K562 (cell line): Measurements from ENCODE around the gene CUL9. TPM values are rescaled to one million over a fixed set of nuclear protein-coding genes. Genes with fewer than 3 reads are reported as not detected.

Experiments used
- CTBP1 ChIP-seq: fragments of 450-650 bp; IDR thresholded peaks from 2 replicates; pipeline ENCODE4 v1.6.1; 2016; ENCODE audit warnings: borderline replicate concordance
- ELF4 ChIP-seq: fragments of 450-650 bp; formaldehyde crosslinking; IDR thresholded peaks from 2 replicates; pipeline ENCODE4 v1.4.0; 2022; ENCODE audit warnings: missing genetic modification characterization
- FOSL1 ChIP-seq: fragments of 200-800 bp; sonication (Bioruptor generic); conservative IDR thresholded peaks from 2 replicates; pipeline ENCODE4 v1.6.1; 2016; ENCODE audit warnings: missing genetic modification characterization, missing compliant biosample characterization
- GABPB1 ChIP-seq: sonication (generic); formaldehyde crosslinking; IDR thresholded peaks from 2 replicates; pipeline ENCODE4 v1.8.0; 2022; ENCODE audit warnings: mild to moderate bottlenecking, missing genetic modification reagents
- GABPB2 ChIP-seq: fragments of 250-450 bp; sonication (Bioruptor Pico); conservative IDR thresholded peaks from 2 replicates; pipeline ENCODE4 v1.5.1; 2021; ENCODE audit warnings: mild to moderate bottlenecking
- GATA2 ChIP-seq: sonication (generic); formaldehyde crosslinking; IDR thresholded peaks from 2 replicates; pipeline ENCODE4 v1.4.0; 2020; ENCODE audit warnings: mild to moderate bottlenecking, missing genetic modification reagents
- GTF2F1 ChIP-seq: IDR thresholded peaks from 2 replicates; pipeline ENCODE4 v1.6.1; 2011; ENCODE audit warnings: low read depth, low read length, improper control_type of control experiment
- MCM7 ChIP-seq, 2 experiments: fragments of 450-650 bp; IDR thresholded peaks; 2 replicates each; pipeline ENCODE4 v1.6.1; 2016 to 2018
- NCOA2 ChIP-seq, 2 experiments: fragments of 450-650 bp; IDR thresholded peaks; 2 replicates each; pipeline ENCODE4 v1.6.1; 2018; ENCODE audit warnings: mild to moderate bottlenecking in 2 of 2, moderate library complexity in 1 of 2; ENCODE audit not compliant: partially characterized antibody in 2 of 2
- NCOR1 ChIP-seq: fragments of 450-650 bp; IDR thresholded peaks from 2 replicates; pipeline ENCODE4 v1.6.1; 2016; ENCODE audit warnings: mild to moderate bottlenecking, moderate library complexity
- PHB ChIP-seq: fragments of 250-450 bp; sonication (Bioruptor Pico); IDR thresholded peaks from 2 replicates; pipeline ENCODE4 v1.5.0; 2021
- RBM15 ChIP-seq: fragments of 200-400 bp; formaldehyde crosslinking; IDR thresholded peaks from 2 replicates; pipeline ENCODE4 v1.6.1; 2018; ENCODE audit warnings: mild to moderate bottlenecking, low read length, moderate library complexity; ENCODE audit not compliant: insufficient read depth
- ZNF134 ChIP-seq: fragments of 250-450 bp; sonication (Bioruptor Pico); conservative IDR thresholded peaks from 2 replicates; pipeline ENCODE4 v1.4.0; 2020
- ZNF174 ChIP-seq: fragments of 250-450 bp; sonication (Bioruptor Pico); IDR thresholded peaks from 2 replicates; pipeline ENCODE4 v1.4.0; 2020; ENCODE audit warnings: mild to moderate bottlenecking
- ZNF175 ChIP-seq: fragments of 200-800 bp; sonication (Bioruptor generic); IDR thresholded peaks from 2 replicates; pipeline ENCODE4 v1.6.1; 2016; ENCODE audit warnings: low read depth, mild to moderate bottlenecking, missing genetic modification characterization, missing compliant biosample characterization
- ZNF431 ChIP-seq: sonication (generic); formaldehyde crosslinking; IDR thresholded peaks from 2 replicates; pipeline ENCODE4 v1.8.0; 2022; ENCODE audit warnings: mild to moderate bottlenecking, missing genetic modification reagents
- polyA plus RNA-seq, 8 experiments: library from polyadenylated mRNA; depleted of rRNA in 4 of 8; stranded (reverse) in 5 of 8; unstranded in 3 of 8; fragments of >200 nt; fragmentation: Nextera tagmentation in 2 of 8; fragmentation: Illumina TruSeq in 1 of 8; extraction: Ambion mirVana in 2 of 8; extraction: Trizol in 1 of 8; gene quantifications; 2 replicates each; pipeline versions ENCODE4 v1.2.1 to v1.2.3, GENCODE V29; 2011 to 2014; ENCODE audit warnings: inconsistent platforms in 1 of 8, missing spikeins in 1 of 8
- total RNA-seq, 7 experiments: library from RNA; depleted of rRNA in 6 of 7; stranded (reverse); fragments of >200 nt in 6 of 7; fragmentation: Illumina TruSeq in 2 of 7; extraction: Trizol in 2 of 7; gene quantifications; 2 replicates each; pipeline versions ENCODE4 v1.2.1 to v1.2.3, GENCODE V29; 2011 to 2021; ENCODE audit warnings: low replicate concordance in 1 of 7
- TF ChIP-seq, protein P1 (sequence below), 2 experiments: fragments of 450-650 bp in 1 of 2; IDR thresholded peaks; 2 replicates each; pipeline ENCODE4 v1.6.1; 2011 to 2017; ENCODE audit warnings: low read depth in 2 of 2, antibody characterized with exemption in 1 of 2, borderline replicate concordance in 1 of 2, low read length in 1 of 2, mild to moderate bottlenecking in 1 of 2, mixed read lengths in 1 of 2; ENCODE audit not compliant: control insufficient read depth in 1 of 2
- TF ChIP-seq, protein P2 (sequence below), 3 experiments: fragments of 200-800 bp in 1 of 3; sonication (Bioruptor generic) in 1 of 3; sonication (generic) in 1 of 3; formaldehyde crosslinking in 1 of 3; IDR thresholded peaks; 2 replicates each; pipeline versions ENCODE4 v1.6.1 to v1.8.0; 2016 to 2022; ENCODE audit warnings: mild to moderate bottlenecking in 2 of 3, missing compliant biosample characterization in 2 of 3, missing genetic modification characterization in 2 of 3, missing genetic modification reagents in 1 of 3
- TF ChIP-seq, protein P3 (sequence below): IDR thresholded peaks from 2 replicates; pipeline ENCODE4 v1.6.1; 2011; ENCODE audit warnings: borderline replicate concordance, low read depth, mild to moderate bottlenecking, moderate library complexity, low read length; ENCODE audit not compliant: insufficient read depth, poor library complexity, severe bottlenecking
- TF ChIP-seq, protein P4 (sequence below), 2 experiments: fragments of 450-650 bp in 1 of 2; sonication (generic) in 1 of 2; formaldehyde crosslinking; conservative IDR thresholded peaks; 2 replicates each; pipeline versions ENCODE4 v1.4.0 to v1.8.1; 2020 to 2022; ENCODE audit warnings: mild to moderate bottlenecking in 1 of 2, missing genetic modification reagents in 1 of 2

CUL9 gene
- total and polyA plus RNA-seq, 9 of the 15 experiments (the other 6 are each of a cell fraction or from before 2014, with no cell fraction given): 0.50 to 20.7 (median 6.6) TPM

DNA sequence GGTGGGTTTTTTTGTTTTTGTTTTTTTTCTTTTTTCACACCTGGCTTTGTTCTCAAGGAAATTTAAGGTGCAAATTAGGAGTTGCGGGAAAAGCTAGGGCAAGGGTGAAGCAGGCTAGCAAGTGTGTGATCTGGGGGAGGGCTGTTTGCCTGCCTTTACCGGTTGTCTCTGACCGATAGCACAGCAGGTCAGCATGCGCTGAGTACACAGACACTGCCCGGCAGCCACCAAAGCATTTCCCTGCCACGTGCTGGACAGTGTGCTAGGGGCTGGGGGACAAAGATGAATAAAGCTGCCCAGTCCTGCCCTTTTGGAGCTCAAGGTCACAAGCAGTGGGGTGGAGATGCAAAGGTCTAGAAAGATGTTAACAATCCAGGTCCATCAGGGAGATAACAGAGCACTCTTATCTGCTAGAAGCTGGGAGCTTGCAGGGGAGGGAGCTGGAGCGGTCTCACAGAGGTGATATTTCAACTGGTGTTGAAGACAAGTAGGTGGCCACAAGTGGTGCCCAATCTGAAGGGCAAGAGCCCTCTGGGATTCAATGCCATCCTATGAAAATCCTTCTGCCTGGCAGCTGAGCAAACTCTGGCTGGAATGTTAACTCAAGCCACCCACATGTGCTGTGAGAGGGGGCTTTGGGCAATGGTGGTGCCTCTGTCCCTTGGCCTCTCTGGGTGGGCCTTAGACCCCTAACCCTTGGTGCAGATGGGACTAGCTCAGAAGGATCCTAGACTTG is 85.8 kb downstream of the CUL9 start (continued):
- TF ChIP-seq, protein P1, sequence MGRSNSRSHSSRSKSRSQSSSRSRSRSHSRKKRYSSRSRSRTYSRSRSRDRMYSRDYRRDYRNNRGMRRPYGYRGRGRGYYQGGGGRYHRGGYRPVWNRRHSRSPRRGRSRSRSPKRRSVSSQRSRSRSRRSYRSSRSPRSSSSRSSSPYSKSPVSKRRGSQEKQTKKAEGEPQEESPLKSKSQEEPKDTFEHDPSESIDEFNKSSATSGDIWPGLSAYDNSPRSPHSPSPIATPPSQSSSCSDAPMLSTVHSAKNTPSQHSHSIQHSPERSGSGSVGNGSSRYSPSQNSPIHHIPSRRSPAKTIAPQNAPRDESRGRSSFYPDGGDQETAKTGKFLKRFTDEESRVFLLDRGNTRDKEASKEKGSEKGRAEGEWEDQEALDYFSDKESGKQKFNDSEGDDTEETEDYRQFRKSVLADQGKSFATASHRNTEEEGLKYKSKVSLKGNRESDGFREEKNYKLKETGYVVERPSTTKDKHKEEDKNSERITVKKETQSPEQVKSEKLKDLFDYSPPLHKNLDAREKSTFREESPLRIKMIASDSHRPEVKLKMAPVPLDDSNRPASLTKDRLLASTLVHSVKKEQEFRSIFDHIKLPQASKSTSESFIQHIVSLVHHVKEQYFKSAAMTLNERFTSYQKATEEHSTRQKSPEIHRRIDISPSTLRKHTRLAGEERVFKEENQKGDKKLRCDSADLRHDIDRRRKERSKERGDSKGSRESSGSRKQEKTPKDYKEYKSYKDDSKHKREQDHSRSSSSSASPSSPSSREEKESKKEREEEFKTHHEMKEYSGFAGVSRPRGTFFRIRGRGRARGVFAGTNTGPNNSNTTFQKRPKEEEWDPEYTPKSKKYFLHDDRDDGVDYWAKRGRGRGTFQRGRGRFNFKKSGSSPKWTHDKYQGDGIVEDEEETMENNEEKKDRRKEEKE (IDR thresholded peaks at IDR 0.05; ENCODE audit: borderline replicate concordance in 1 of 2, control insufficient read depth in 1 of 2, low read depth in 2 of 2, low read length in 1 of 2): no peak
- TF ChIP-seq, protein P2, sequence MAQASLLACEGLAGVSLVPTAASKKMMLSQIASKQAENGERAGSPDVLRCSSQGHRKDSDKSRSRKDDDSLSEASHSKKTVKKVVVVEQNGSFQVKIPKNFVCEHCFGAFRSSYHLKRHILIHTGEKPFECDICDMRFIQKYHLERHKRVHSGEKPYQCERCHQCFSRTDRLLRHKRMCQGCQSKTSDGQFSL (CRISPR knock-in tag; IDR thresholded peaks at IDR 0.05): peak; percentile 40; the same call in 1 of the 2 replicates
- TF ChIP-seq, protein P2 (tag; IDR thresholded peaks at IDR 0.05): no peak
- TF ChIP-seq GABPB2 (CRISPR knock-in tag) (no peak), CTBP1 (peak; percentile 96), ZNF431 (CRISPR knock-in tag) (0 out of 2 replicates have a peak, but pooled peaks have one; percentile 30), GATA2 (CRISPR knock-in tag) (peak; percentile 38; the same call in 1 of the 2 replicates), ZNF174 (CRISPR knock-in tag) (no peak), MCM7 (IDR thresholded peaks at IDR 0.05) (no peak), RBM15 (no peak), ELF4 (CRISPR knock-in tag) (0 out of 2 replicates have a peak, but pooled peaks have one; percentile 11), GTF2F1 (no peak), GABPB1 (CRISPR knock-in tag) (no peak), ZNF134 (CRISPR knock-in tag) (no peak), NCOA2 (IDR thresholded peaks at IDR 0.05; ENCODE audit: partially characterized antibody in 2 of 2) (no peak), NCOR1 (no peak; the same call in none of the 2 replicates), FOSL1 (tag) (peak; percentile 24; the same call in 1 of the 2 replicates), ZNF175 (CRISPR knock-in tag) (no peak), PHB (no peak)
- TF ChIP-seq, protein P3, sequence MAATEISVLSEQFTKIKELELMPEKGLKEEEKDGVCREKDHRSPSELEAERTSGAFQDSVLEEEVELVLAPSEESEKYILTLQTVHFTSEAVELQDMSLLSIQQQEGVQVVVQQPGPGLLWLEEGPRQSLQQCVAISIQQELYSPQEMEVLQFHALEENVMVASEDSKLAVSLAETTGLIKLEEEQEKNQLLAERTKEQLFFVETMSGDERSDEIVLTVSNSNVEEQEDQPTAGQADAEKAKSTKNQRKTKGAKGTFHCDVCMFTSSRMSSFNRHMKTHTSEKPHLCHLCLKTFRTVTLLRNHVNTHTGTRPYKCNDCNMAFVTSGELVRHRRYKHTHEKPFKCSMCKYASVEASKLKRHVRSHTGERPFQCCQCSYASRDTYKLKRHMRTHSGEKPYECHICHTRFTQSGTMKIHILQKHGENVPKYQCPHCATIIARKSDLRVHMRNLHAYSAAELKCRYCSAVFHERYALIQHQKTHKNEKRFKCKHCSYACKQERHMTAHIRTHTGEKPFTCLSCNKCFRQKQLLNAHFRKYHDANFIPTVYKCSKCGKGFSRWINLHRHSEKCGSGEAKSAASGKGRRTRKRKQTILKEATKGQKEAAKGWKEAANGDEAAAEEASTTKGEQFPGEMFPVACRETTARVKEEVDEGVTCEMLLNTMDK: no peak
- TF ChIP-seq, protein P4, sequence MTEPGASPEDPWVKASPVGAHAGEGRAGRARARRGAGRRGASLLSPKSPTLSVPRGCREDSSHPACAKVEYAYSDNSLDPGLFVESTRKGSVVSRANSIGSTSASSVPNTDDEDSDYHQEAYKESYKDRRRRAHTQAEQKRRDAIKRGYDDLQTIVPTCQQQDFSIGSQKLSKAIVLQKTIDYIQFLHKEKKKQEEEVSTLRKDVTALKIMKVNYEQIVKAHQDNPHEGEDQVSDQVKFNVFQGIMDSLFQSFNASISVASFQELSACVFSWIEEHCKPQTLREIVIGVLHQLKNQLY (CRISPR knock-in tag; conservative IDR thresholded peaks at IDR 0.05): no peak
